GM12878 (cell line): ENCODE results near the gene TBXT.

Experiments
- CBX5 ChIP-seq: sonication (generic); IDR thresholded peaks from 2 replicates; pipeline ENCODE4 v1.6.1; 2016; ENCODE audit warnings: low read depth, moderate library complexity, mild to moderate bottlenecking, inconsistent platforms
- EP300 ChIP-seq, 2 experiments: fragments of 150-350 bp in 1 of 2; IDR thresholded peaks; 2 replicates each; pipeline ENCODE4 v1.6.1; 2011 to 2012; ENCODE audit warnings: low read depth in 2 of 2, low read length in 2 of 2, borderline replicate concordance in 1 of 2, improper control_type of control experiment in 1 of 2, inconsistent platforms in 1 of 2; ENCODE audit not compliant: control insufficient read depth in 1 of 2
- ESRRA ChIP-seq: IDR thresholded peaks from 2 replicates; pipeline ENCODE4 v1.6.1; 2012; ENCODE audit warnings: mild to moderate bottlenecking, low read length, improper control_type of control experiment
- KDM1A ChIP-seq: fragments of 200-600 bp; sonication (generic); IDR thresholded peaks from 2 replicates; pipeline ENCODE4 v1.6.1; 2016; ENCODE audit warnings: borderline replicate concordance
- MTA3 ChIP-seq: IDR thresholded peaks from 2 replicates; pipeline ENCODE4 v1.6.1; 2012; ENCODE audit warnings: low read length, inconsistent platforms, borderline replicate concordance
- RFX5 ChIP-seq: IDR thresholded peaks from 2 replicates; pipeline ENCODE4 v1.6.1; 2011; ENCODE audit warnings: low read depth, low read length, improper control_type of control experiment
- SP1 ChIP-seq: IDR thresholded peaks from one replicate; pipeline ENCODE4 v1.6.1; 2011; ENCODE audit warnings: low read depth, low read length
- ZNF24 ChIP-seq: fragments of 450-650 bp; IDR thresholded peaks from 2 replicates; pipeline ENCODE4 v1.6.1; 2017; ENCODE audit warnings: antibody characterized with exemption, mild to moderate bottlenecking
- TF ChIP-seq, protein P1 (sequence below): fragments of 450-650 bp; formaldehyde crosslinking; IDR thresholded peaks from 2 replicates; pipeline ENCODE4 v1.4.0; 2020; ENCODE audit warnings: mild to moderate bottlenecking, moderate library complexity
- TF ChIP-seq, protein P2 (sequence below): IDR thresholded peaks from 2 replicates; pipeline ENCODE4 v1.6.1; 2012; ENCODE audit warnings: improper control_type of control experiment, low read depth, low read length; ENCODE audit not compliant: insufficient replicate concordance
- TF ChIP-seq, protein P3 (sequence below), 3 experiments: IDR thresholded peaks in 2 of 3; conservative IDR thresholded peaks in 1 of 3; 2 replicates each; pipeline ENCODE4 v1.5.1; 2011; ENCODE audit warnings: low read depth in 3 of 3, low read length in 3 of 3, mild to moderate bottlenecking in 3 of 3, control low read depth in 2 of 3, moderate library complexity in 2 of 3, inconsistent platforms in 1 of 3, mixed read lengths in 1 of 3; ENCODE audit not compliant: control insufficient read depth in 2 of 3, insufficient read depth in 1 of 3; ENCODE audit errors: extremely low read depth in 1 of 3
- TF ChIP-seq, protein P4 (sequence below): IDR thresholded peaks from 2 replicates; pipeline ENCODE4 v1.6.1; 2011; ENCODE audit warnings: low read depth, mild to moderate bottlenecking, low read length, moderate library complexity, borderline replicate concordance; ENCODE audit errors: extremely low read depth
- TF ChIP-seq, protein P5 (sequence below): IDR thresholded peaks from 2 replicates; pipeline ENCODE4 v1.6.1; 2011; ENCODE audit warnings: low read depth, low read length, improper control_type of control experiment, borderline replicate concordance
- TF ChIP-seq, protein P6 (sequence below): fragments of 450-650 bp; IDR thresholded peaks from 2 replicates; pipeline ENCODE4 v1.6.1; 2016; ENCODE audit warnings: mild to moderate bottlenecking, moderate library complexity, borderline replicate concordance

DNA sequence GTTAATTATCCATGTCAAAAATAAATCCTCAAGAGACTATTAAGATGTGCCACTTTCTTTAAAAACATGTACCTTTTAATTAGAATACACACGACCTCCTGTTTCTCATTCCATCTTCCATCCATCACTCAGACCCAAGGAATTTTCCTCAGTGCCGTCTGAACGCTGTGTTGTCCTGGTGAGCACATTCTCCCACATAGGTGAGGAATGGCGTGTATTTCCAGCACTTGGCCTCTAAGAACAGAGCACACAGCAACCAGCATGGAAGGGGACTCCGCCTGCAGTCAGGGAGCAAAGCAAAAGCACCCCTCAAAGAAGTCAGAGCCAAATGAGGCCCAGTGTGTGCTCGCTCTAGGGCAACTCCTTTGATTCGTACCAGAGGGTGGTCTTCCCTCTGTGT, 45.9 kb downstream of the TBXT start:
- TF ChIP-seq SP1 = no peak
- TF ChIP-seq, protein P1, sequence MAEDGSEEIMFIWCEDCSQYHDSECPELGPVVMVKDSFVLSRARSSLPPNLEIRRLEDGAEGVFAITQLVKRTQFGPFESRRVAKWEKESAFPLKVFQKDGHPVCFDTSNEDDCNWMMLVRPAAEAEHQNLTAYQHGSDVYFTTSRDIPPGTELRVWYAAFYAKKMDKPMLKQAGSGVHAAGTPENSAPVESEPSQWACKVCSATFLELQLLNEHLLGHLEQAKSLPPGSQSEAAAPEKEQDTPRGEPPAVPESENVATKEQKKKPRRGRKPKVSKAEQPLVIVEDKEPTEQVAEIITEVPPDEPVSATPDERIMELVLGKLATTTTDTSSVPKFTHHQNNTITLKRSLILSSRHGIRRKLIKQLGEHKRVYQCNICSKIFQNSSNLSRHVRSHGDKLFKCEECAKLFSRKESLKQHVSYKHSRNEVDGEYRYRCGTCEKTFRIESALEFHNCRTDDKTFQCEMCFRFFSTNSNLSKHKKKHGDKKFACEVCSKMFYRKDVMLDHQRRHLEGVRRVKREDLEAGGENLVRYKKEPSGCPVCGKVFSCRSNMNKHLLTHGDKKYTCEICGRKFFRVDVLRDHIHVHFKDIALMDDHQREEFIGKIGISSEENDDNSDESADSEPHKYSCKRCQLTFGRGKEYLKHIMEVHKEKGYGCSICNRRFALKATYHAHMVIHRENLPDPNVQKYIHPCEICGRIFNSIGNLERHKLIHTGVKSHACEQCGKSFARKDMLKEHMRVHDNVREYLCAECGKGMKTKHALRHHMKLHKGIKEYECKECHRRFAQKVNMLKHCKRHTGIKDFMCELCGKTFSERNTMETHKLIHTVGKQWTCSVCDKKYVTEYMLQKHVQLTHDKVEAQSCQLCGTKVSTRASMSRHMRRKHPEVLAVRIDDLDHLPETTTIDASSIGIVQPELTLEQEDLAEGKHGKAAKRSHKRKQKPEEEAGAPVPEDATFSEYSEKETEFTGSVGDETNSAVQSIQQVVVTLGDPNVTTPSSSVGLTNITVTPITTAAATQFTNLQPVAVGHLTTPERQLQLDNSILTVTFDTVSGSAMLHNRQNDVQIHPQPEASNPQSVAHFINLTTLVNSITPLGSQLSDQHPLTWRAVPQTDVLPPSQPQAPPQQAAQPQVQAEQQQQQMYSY (CRISPR knock-in tag) = no peak
- TF ChIP-seq CBX5 = no peak
- TF ChIP-seq, protein P2, sequence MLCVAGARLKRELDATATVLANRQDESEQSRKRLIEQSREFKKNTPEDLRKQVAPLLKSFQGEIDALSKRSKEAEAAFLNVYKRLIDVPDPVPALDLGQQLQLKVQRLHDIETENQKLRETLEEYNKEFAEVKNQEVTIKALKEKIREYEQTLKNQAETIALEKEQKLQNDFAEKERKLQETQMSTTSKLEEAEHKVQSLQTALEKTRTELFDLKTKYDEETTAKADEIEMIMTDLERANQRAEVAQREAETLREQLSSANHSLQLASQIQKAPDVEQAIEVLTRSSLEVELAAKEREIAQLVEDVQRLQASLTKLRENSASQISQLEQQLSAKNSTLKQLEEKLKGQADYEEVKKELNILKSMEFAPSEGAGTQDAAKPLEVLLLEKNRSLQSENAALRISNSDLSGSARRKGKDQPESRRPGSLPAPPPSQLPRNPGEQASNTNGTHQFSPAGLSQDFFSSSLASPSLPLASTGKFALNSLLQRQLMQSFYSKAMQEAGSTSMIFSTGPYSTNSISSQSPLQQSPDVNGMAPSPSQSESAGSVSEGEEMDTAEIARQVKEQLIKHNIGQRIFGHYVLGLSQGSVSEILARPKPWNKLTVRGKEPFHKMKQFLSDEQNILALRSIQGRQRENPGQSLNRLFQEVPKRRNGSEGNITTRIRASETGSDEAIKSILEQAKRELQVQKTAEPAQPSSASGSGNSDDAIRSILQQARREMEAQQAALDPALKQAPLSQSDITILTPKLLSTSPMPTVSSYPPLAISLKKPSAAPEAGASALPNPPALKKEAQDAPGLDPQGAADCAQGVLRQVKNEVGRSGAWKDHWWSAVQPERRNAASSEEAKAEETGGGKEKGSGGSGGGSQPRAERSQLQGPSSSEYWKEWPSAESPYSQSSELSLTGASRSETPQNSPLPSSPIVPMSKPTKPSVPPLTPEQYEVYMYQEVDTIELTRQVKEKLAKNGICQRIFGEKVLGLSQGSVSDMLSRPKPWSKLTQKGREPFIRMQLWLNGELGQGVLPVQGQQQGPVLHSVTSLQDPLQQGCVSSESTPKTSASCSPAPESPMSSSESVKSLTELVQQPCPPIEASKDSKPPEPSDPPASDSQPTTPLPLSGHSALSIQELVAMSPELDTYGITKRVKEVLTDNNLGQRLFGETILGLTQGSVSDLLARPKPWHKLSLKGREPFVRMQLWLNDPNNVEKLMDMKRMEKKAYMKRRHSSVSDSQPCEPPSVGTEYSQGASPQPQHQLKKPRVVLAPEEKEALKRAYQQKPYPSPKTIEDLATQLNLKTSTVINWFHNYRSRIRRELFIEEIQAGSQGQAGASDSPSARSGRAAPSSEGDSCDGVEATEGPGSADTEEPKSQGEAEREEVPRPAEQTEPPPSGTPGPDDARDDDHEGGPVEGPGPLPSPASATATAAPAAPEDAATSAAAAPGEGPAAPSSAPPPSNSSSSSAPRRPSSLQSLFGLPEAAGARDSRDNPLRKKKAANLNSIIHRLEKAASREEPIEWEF = no peak
- TF ChIP-seq, protein P3, sequence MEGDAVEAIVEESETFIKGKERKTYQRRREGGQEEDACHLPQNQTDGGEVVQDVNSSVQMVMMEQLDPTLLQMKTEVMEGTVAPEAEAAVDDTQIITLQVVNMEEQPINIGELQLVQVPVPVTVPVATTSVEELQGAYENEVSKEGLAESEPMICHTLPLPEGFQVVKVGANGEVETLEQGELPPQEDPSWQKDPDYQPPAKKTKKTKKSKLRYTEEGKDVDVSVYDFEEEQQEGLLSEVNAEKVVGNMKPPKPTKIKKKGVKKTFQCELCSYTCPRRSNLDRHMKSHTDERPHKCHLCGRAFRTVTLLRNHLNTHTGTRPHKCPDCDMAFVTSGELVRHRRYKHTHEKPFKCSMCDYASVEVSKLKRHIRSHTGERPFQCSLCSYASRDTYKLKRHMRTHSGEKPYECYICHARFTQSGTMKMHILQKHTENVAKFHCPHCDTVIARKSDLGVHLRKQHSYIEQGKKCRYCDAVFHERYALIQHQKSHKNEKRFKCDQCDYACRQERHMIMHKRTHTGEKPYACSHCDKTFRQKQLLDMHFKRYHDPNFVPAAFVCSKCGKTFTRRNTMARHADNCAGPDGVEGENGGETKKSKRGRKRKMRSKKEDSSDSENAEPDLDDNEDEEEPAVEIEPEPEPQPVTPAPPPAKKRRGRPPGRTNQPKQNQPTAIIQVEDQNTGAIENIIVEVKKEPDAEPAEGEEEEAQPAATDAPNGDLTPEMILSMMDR (IDR thresholded peaks at IDR 0.05 in 2 of 3, conservative IDR thresholded peaks at IDR 0.05 in 1 of 3; ENCODE audit: control insufficient read depth in 2 of 3, extremely low read depth in 1 of 3, insufficient read depth in 1 of 3, low read depth in 3 of 3, low read length in 3 of 3) = no peak
- no peak for TF ChIP-seq ESRRA
- TF ChIP-seq, protein P4, sequence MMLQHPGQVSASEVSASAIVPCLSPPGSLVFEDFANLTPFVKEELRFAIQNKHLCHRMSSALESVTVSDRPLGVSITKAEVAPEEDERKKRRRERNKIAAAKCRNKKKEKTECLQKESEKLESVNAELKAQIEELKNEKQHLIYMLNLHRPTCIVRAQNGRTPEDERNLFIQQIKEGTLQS = no peak
- TF ChIP-seq EP300 (IDR thresholded peaks at IDR 0.05; ENCODE audit: borderline replicate concordance in 1 of 2, control insufficient read depth in 1 of 2, low read depth in 2 of 2, low read length in 2 of 2) = no peak
- TF ChIP-seq, protein P5, sequence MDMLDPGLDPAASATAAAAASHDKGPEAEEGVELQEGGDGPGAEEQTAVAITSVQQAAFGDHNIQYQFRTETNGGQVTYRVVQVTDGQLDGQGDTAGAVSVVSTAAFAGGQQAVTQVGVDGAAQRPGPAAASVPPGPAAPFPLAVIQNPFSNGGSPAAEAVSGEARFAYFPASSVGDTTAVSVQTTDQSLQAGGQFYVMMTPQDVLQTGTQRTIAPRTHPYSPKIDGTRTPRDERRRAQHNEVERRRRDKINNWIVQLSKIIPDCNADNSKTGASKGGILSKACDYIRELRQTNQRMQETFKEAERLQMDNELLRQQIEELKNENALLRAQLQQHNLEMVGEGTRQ = no peak
- no peak for TF ChIP-seq MTA3
- TF ChIP-seq RFX5 = no peak
- no peak for TF ChIP-seq ZNF24
- TF ChIP-seq, protein P6, sequence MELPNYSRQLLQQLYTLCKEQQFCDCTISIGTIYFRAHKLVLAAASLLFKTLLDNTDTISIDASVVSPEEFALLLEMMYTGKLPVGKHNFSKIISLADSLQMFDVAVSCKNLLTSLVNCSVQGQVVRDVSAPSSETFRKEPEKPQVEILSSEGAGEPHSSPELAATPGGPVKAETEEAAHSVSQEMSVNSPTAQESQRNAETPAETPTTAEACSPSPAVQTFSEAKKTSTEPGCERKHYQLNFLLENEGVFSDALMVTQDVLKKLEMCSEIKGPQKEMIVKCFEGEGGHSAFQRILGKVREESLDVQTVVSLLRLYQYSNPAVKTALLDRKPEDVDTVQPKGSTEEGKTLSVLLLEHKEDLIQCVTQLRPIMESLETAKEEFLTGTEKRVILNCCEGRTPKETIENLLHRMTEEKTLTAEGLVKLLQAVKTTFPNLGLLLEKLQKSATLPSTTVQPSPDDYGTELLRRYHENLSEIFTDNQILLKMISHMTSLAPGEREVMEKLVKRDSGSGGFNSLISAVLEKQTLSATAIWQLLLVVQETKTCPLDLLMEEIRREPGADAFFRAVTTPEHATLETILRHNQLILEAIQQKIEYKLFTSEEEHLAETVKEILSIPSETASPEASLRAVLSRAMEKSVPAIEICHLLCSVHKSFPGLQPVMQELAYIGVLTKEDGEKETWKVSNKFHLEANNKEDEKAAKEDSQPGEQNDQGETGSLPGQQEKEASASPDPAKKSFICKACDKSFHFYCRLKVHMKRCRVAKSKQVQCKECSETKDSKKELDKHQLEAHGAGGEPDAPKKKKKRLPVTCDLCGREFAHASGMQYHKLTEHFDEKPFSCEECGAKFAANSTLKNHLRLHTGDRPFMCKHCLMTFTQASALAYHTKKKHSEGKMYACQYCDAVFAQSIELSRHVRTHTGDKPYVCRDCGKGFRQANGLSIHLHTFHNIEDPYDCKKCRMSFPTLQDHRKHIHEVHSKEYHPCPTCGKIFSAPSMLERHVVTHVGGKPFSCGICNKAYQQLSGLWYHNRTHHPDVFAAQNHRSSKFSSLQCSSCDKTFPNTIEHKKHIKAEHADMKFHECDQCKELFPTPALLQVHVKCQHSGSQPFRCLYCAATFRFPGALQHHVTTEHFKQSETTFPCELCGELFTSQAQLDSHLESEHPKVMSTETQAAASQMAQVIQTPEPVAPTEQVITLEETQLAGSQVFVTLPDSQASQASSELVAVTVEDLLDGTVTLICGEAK = no peak
- TF ChIP-seq KDM1A = no peak
